HL-60/S4 (cell line): Measurements from ENCODE around the gene TMEM30A.

Experiments used
- in situ Hi-C: fragments of 300-500 bp; cut with MboI; formaldehyde crosslinking; loops from 2 replicates; pipeline ENCODE4 v1.14.3; 2022; ENCODE audit warnings: low sequenced_read_pairs

Gene TMEM30A

DNA sequence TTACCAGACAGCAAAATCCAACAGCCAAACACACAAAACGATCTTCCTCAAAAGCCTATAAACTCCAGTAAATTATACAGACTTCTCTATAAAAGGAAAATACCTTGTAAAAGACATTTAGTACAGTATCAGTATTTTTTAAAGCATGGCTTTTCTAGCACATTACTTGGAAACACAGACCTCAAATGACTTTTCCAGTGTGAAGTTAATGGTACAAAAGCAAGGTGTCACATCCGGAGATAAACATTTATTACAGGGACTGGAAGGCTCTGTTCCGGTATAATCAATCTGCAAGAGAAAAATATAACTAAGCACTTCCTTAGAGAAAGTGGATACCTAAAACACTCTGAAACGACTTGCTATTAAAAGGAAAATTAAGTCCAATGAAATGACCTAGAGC lies 17.1 kb downstream of the TMEM30A start:
- in situ Hi-C loops: no loop called here

DNA sequence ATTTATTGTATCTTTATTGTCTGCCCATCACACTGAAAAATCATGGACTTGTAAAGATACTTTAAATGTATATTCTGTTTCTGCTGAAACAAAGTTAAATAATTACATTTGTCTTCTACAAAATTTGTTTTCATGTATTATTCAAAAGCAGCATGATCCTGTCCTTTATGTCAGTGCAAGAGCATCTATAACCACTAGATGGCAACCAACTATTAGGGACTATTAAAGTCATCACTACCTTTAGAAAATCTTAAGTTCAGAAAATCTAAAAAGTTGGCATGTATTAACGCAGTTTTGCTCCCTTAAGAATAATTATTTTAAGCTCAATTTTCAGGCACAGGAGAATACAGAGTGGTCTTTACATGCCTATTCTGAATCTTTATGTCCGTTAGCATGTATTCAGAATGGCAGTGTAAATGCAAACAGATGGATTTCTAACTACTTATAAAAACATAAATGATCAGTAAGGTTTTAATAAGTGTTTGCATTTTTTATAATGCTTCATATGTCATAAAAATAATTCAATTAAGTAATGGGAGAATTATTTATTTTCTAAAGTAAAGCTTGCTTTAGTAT lies 17.8 kb downstream of the TMEM30A start:
- in situ Hi-C loops: no loop called here

DNA sequence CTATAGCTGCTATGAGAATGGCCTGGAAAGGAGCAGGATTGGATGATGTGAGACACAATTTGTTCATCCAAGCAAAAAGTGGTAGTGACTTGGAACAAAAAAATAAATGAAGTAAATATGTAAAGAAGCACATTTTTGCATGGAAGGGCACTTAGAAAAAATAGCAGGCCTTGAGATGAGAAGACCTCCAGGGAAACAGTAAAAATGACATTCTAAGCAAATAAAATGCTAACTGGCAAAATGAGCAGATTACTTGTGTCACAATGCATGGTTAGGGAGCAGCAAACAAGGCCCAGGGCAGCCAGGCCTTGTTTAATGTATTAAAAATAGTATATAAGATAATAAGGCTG lies 21.2 kb downstream of the TMEM30A start:
- in situ Hi-C loops: no loop called here

DNA sequence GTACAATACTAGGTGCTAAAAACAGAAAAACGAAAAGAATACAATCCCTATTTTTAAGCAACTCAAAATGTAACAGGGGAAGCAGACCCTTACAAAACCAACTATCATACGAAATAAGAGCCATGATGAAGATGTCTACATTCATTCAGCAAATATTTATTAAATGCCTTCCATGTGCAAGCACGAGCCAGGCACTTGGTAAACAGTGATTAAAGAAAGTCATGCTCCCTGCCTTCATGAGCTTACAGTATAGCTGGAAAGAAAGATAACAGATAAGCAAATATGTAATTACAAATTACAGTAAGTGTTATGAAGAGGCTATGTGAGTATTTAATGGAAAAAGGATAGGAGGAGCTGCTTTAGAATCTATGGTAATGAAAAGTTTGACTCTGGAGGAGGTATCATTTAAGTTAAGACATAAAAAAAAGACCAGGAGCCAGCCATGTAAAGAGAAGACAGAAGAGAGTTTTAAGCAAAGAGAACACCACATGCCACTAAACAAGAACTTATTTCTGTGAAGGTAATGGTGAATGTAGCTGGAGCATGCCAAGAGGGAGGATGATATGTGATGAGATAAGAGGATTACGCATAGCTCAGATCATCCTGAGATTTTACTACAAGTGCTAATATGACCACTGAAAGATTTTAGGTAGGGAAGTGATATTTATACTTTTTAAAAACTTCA lies 21.7 kb downstream of the TMEM30A start:
- in situ Hi-C loops: no loop called here

DNA sequence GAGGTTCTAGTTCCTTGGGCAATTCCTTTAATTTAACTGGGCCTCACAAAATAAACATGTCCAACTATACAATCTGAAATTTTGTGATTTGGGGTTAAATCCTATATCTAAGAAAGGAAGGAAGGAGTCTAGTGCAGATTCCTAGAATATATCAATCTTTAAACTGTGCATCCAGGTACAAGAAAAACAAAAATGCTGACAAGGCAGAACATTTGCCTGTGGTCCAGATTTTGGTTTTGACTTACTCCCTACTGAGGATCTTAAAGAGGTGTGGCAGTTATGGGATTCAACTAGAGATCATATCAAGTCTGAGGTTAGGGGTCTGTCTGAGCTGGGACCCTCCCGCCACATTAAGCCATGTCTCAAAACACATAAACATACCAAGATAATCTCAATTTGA lies 23.3 kb downstream of the TMEM30A start:
- in situ Hi-C loops: no loop called here

DNA sequence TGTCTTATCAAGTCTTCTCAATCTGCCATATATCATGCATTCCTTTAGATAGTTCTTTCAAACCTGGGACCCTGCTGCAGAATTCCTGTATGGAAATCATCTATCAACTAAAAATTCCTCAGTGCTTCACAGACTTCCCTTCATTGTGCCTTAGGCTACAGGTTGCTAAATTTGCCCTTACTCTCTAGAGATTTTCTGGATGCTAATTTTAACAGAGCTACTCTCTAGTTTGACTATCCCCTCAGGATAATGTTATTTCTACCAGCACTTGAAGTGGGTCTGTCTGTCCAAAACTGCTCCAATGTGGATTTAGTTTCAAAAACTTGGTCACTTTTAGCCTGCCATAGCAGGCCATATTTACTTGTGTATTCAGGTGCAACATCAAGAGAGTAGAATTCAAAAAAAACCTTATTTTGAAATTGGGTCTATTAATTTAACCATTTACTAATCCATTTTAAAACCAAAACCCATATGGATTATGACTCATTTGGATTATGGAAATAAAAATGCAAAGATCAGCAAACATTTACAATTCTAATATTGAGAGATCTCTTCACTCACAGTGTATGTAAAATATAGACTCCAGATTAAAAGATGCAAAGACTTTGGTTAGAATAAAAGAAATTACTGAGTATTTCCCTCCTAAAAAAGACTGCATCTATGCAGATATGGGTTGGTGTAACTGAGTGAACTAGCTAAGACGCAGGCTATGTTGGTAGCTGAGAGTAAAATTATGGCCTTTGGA lies 27.1 kb downstream of the TMEM30A start:
- in situ Hi-C loops: no loop called here

DNA sequence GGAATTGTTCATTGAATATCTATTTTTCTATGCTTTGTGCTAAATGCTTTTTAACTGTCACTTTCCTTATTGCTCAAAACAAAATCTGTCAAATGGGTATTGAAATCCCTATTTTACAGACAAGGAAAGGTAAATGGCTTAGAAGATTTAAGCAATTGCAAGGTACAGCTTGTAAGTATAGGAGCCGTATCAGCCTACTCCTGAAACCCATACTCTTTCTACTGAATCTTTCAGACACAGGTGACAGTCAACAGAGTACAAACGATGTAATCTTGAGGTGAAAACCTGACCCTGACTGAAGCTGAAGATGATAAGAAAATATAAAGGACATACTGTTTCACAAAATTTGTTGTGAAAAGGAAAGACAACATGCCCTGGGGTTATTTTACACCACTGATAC lies 34.0 kb downstream of the TMEM30A start:
- in situ Hi-C loops: no loop called here

DNA sequence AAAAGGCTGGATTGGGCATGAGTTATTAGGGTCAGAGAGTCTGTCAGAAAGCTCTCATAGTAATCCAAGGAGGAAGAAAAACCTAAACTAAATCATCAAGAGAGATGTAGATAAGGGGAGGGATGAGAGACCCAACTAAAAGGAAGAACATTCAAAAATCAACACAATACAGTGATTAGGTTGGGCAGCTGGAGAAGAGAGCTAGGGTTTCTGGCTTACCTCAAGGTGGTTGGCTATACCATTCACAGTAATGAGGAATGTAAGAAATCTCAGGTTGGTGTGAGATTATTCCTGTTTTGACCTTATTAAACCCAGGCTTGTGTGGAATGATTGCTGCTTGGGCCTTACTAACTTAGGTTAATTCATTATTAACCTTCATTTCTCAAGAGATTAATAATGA lies 34.8 kb downstream of the TMEM30A start:
- in situ Hi-C loops: no loop called here

DNA sequence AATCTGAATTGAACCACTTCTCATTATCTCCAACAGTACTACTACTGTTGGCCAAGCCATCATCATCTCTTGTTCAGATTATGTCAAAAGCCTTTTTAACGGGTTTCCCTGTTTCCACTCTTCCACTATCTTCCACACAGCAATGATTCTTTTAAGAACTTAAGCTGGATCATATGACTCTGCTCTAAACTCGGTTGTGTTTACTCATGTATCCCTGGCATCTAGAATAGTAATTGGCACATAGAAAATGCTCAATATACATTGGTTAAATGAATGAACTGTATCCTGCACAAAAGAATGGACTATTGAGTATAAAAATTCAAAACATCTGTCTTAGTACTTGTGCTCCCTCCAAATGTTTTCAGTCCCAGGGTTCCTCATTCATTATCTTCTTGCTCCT lies 38.2 kb downstream of the TMEM30A start:
- in situ Hi-C loops: no loop called here

DNA sequence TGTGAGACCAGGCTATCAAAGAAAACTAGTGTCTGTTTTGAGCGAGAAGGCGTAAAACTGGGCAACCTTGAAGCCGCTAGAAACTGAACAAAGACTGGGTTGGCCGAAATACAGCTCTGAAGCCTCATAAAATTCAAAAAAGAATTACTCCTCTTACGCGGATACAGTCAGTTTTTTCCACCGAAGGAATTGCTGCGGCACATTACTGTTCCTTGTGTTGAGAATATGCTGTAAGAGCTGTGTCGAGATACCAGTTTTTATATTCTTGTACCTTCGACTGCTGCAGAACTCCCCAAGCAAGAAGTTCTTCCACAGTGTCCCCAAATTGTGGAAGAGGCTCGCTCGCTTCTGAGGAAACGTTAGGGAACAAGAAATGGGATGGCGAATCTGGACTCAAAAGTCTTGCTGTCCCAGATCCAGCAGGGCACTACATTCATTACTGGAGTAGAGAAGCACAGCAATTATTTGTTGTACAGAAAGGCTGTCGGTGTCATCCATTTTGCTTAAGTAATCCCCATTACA lies 40.5 kb downstream of the TMEM30A start:
- in situ Hi-C loops: no loop called here

DNA sequence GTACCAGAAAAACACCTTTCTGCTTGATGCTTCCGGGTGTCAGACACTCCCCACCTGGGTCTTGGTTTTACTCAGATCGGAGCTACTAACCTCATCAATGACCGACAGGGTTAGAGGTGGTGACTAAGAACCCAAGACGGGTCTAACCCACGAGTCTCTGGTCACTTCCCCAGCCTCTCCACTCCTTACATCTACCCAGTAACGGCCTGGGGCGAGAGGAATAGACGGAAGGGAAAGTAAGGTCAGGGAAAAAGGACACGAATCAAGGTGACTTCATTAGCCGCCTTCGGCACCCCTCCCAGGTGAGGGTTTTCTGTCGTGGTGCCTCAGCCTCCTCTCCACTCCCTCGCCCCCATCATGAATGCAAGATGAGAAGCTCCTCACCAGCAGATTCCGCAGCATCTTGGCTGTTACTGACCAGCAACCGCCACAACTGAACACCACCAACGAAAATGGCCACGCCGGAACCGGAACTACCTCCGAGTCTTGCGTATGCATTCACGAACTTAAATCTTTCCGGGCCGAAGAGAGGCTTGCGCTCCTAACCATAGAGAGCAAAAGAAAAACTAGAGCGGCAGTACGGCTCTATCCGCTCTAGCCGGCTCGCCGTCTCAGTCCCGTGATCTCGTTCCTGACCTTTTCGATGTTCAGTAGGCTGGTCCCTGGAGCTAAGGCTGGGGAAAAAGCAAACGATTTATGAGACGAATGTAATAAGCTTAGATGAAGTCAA lies 41.1 kb downstream of the TMEM30A start, which contains the start of gene COX7A2:
Gene COX7A2, minus strand, starts transcription at position 469 of the 730 bp plus-strand sequence. Its CDS starts 67 bp downstream, at position 402.
- in situ Hi-C loops: no loop called here

DNA sequence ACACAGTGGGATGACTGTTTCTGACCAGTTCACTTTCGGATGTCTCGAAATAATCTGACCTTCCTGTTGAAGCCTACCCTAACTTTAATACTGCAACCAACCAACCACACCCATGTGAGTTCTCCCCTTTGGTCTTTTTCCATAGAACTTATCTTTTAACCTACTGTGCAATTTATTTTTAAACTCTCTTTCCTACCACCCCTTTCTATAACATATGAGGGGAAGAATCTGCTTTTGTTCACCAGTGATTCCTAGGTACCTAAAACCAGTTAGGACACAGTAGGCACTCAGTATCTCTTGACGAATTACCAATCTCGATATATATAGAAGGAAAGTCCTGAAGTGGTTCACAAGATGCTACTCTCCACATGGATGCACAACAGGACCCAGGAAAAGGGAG lies 48.0 kb downstream of the TMEM30A start:
- in situ Hi-C loops: no loop called here

DNA sequence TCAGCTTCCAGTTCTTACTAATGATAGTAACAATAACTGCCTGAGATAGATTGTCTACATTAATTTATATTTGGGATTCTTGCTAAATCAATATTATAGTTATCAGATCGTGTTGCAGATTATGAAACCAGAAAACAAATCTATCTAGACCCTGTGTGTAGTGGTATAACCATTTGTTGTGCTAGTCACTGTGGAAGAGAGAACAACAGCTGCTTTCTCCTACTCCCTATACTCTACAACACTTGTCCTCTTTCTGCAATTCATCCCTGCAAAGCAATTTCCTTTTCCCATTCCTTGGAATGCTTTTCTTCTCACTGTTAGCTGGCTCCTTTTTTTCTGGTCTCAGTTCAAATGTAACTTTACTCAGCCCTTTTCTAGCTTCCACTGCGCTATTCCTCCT lies 49.3 kb downstream of the TMEM30A start:
- in situ Hi-C loops: no loop called here

DNA sequence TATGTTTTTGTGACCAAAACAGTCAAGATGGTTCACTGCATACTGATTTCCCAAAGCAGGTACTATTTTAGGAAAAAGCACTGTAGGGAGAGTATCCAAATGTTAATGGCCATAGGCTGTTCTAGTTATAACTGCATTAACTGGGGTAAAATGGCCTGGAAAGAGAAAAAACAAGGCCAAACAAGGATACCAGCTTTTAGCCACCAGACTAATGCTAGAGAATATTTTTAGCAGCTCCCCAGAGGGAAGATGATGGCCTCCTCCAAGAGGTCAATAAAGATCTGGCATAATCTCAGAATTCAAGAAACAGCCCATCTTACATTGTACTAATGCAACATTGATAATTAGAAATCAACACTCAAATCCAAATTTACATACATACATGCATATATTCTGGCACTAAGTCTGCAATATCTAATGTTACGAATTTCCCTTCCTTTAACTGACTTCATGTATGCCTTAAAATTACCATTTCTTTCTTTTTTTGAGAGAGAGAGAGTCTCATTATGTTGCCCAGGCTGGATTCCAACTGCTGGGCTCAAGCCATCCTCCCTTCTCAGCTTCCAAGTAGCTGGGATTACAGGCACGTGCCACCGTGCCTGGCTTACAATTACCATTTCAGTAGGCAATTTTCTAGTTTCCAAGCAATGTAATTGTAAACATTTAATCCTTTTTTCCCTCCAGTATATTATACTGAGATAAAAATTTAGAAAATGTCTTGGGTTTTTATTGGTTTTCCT lies 50.3 kb downstream of the TMEM30A start:
- in situ Hi-C loops: no loop called here

DNA sequence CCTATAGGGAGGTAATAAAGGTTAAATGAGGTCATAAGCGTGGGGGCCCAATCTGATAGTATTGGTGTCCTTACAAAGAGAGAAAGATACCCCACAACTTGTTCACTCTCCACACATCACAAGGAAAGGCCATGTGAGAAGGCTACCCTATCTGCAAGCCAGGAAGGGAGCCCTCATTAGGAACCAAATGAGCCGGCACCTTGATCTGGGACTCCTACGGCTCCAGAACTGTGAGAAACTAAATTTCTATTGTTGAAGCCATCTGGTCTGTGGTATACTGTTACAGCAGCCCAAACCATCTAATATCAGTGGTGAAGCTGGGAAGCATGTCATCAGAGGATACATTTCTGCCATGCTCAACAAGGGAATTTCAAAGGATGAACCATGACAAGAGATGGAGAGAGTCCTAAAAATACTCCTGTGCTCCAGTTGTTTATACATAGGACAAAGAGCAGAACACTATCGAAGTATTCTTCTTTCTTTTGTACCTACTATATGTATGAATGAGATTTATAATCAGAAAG lies 51.4 kb downstream of the TMEM30A start:
- in situ Hi-C loops: no loop called here

DNA sequence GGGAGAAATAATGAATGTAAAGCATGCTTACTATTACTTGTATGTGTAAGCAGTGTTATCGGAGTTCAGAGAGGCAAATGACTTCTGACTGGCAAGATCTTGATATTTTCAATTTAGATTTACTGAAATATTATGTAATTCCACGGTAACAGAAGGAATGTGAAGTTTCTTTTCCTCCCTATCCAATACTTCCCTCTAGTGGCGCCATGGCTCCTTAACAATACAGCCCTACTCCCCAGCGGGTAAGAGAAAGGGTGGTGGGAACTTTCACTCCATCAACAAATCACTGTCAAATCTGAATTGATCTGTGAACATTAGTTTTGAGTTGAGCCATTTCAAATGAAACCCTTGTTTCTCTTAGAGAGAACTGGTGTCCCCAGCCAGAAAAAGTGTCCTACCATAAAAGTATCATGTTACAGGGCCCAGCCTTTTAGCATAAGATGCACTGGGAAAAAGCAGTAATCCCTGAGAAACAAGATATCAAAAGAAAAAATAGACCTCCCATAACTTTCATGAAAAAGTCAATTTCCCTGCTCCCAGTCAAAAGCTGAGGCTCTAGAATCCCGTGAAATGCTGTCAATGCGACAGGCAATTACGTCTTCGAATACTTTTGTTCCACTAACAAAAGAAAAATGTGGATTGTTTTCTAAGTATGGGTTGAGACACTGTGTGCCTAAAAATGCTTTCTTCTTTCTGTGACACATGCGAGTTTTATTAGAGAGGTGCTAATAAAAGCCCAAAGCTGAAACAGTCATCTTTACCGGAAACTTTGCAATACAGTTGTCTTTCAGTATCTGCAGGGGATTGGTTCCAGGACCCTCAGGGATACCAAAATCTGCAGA lies 53.9 kb downstream of the TMEM30A start:
- in situ Hi-C loops: no loop called here

DNA sequence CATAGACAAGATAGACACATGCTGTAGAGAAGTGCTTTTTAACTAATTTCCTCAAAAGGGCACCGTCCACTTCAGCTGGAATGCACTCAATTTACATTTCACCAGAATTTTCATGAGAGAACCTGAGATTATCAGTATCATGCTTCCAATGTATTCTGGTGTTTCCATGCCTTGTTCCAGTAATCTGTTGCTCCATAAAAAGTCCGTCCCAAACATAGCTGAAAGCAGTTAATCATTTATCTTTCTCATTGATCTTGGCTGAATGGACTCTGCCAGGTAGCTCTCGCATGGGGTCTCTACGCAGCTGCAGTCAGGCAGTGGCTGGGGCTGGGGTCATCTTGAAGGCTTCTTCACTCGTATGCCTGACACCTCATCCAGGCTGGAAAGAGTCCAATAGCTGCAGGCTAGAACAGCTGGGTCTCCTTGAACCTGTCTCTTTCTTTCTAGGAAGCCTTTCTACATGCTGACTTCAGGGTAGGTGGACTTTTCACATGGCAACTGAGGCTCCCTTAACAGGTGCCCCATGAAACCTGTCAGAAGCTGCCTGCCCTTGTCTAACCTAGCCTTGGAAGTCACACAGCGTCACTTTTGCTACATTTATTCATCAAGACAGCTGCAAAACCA lies 60.2 kb downstream of the TMEM30A start:
- in situ Hi-C loops: loop anchor here (25.0 kb wide), 1 partner anchor 1487 kb away; no protein-coding TSS in a partner anchor

DNA sequence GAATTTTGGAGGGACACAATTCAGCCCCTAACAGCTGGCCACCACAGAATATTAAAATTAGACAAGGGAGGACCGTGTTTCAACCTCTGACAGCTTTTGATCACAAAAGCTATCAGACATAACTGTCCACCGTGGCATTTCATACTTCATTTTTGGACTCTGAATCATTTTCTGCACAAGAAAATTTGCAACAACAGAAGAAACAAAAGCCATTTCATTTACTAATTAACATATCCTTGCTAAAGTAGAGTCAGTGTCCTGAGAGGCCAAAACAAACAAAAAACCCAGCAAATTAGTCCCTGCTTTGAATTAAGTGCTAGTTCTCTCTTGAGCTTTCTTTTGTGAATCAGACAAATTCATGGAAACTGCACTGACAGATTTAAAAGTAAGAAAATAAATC lies 61.2 kb downstream of the TMEM30A start:
- in situ Hi-C loops: loop anchor here (25.0 kb wide), 1 partner anchor 1486 kb away; no protein-coding TSS in a partner anchor

DNA sequence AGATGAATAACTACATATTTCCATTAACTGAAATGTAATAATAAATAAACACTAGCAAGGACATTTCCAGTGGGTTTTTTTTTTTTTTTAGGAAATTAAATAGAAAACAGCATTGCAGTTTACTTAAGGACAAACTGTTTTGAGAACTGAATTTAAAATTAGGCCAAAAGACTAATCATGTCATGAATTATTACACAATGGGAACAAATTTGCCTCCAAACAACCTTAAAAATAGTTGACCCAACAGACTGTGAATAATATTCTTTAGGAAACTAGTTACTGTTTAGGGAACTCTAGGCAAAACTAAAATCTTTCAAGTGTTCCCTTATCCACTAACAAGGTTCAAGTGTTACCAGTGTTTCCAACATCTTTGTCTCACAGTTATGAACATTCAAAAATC lies 62.3 kb downstream of the TMEM30A start:
- in situ Hi-C loops: loop anchor here (25.0 kb wide), 1 partner anchor 1485 kb away; no protein-coding TSS in a partner anchor
